ENCODE results near the gene COL5A2. TPM values are rescaled to one million over a fixed set of nuclear protein-coding genes. Genes with fewer than 3 reads are reported as not detected.

COL5A2 gene
- total and polyA plus RNA-seq, 9 of the 15 experiments (the other 6 are each of a cell fraction or from before 2014, with no cell fraction given) = 0.01 to 0.54 (median 0.19) TPM

GRCh38 chr2:189124175-189124574, 55.4 kb downstream of the COL5A2 start:
- CTCF ChIA-PET (ENCODE audit: low intra/inter-chr PET ratio) = no interaction called here
- no peak overlapping the region for H3K4me3 ChIP-seq
- H3K36me3 ChIP-seq (ENCODE audit: control insufficient read depth, insufficient read depth, low read length) = no peaks in the 10 kb centered on the region
- intact Hi-C loops (cut with micrococcal nuclease) = no loop called here
- H3K9ac ChIP-seq (ENCODE audit: insufficient read depth in 1 of 2, low read depth in 2 of 2, low read length in 2 of 2) = no peak overlapping the region
- 11% methylated on average over 5 of the region's 5 CpGs for WGBS (ENCODE audit: insufficient coverage, low coverage, missing lambda C conversion rate)
- H3K4me1 ChIP-seq (replicated peaks in 1 of 2; ENCODE audit: control insufficient read depth in 2 of 2, insufficient read depth in 2 of 2, low read length in 2 of 2) = no peaks in the 10 kb centered on the region
- POLR2A ChIA-PET = interaction anchor here (0.6 kb wide), 1 partner anchor 70 kb away, joined by 3 read pairs; no protein-coding TSS in a partner anchor
- H3K27me3 ChIP-seq (ENCODE audit: control insufficient read depth in 2 of 2, insufficient read depth in 2 of 2, low read length in 2 of 2) = no peaks in the 10 kb centered on the region
- no peaks in the 10 kb centered on the region for H3K79me2 ChIP-seq (ENCODE audit: control insufficient read depth, insufficient read depth, low read length)
- no peaks in the 10 kb centered on the region for H4K20me1 ChIP-seq (replicated peaks; ENCODE audit: control insufficient read depth, insufficient read depth, low read length)
- FAIRE-seq (no peak), DNase-seq (ENCODE audit: extremely low read depth in 1 of 4, low spot score in 3 of 4) (no peak), ATAC-seq (no peak)
- in situ Hi-C loops (cut with MboI) = no loop called here
- no peaks in the 10 kb centered on the region for H3K9me3 ChIP-seq (replicated peaks; ENCODE audit: control insufficient read depth, insufficient read depth, low read depth, low read length)
- BruUV-seq (replicated peaks) = no TSS peak
- H2AFZ ChIP-seq (ENCODE audit: low read depth, low read length) = no peak overlapping the region
- H3K27ac ChIP-seq (ENCODE audit: extremely low read depth, low read depth, low read length) = no peak overlapping the region
- H3K9me1 ChIP-seq (ENCODE audit: control insufficient read depth, insufficient read depth, low read length) = no peaks in the 10 kb centered on the region
- no peak overlapping the region for H3K4me2 ChIP-seq (ENCODE audit: insufficient read depth, low read length)
- TF ChIP-seq SMARCE1 (IDR thresholded peaks at IDR 0.05) (no peak), GABPB2 (CRISPR knock-in tag; conservative IDR thresholded peaks at IDR 0.05) (no peak), MED1 (CRISPR knock-in tag; IDR thresholded peaks at IDR 0.05; ENCODE audit: borderline replicate concordance) (no peak), KAT8 (IDR thresholded peaks at IDR 0.05; ENCODE audit: low read depth) (no peak), ZSCAN32 (CRISPR knock-in tag; IDR thresholded peaks at IDR 0.05) (no peak), SIX5 (IDR thresholded peaks at IDR 0.05; ENCODE audit: borderline replicate concordance in 1 of 2, insufficient read depth in 1 of 2, low read depth in 1 of 2, low read length in 2 of 2) (no peak), ELF1 (tag; IDR thresholded peaks at IDR 0.05) (no peak), ATF2 (CRISPR knock-in tag; IDR thresholded peaks at IDR 0.05) (no peak), RFX1 (IDR thresholded peaks at IDR 0.05) (no peak), POLR2A (conservative IDR thresholded peaks at IDR 0.05) (no peak), REST (IDR thresholded peaks at IDR 0.05; ENCODE audit: borderline replicate concordance) (no peak), REST (CRISPR knock-in tag; IDR thresholded peaks at IDR 0.05; ENCODE audit: low read depth) (no peak), ZNF274 (IDR thresholded peaks at IDR 0.05; ENCODE audit: borderline replicate concordance, low read depth, low read length) (no peak)
